ENCODE data around the gene DNAJC13. TPM values are rescaled to one million over a fixed set of nuclear protein-coding genes. Genes with fewer than 3 reads are reported as not detected.

DNAJC13 gene, protein sequence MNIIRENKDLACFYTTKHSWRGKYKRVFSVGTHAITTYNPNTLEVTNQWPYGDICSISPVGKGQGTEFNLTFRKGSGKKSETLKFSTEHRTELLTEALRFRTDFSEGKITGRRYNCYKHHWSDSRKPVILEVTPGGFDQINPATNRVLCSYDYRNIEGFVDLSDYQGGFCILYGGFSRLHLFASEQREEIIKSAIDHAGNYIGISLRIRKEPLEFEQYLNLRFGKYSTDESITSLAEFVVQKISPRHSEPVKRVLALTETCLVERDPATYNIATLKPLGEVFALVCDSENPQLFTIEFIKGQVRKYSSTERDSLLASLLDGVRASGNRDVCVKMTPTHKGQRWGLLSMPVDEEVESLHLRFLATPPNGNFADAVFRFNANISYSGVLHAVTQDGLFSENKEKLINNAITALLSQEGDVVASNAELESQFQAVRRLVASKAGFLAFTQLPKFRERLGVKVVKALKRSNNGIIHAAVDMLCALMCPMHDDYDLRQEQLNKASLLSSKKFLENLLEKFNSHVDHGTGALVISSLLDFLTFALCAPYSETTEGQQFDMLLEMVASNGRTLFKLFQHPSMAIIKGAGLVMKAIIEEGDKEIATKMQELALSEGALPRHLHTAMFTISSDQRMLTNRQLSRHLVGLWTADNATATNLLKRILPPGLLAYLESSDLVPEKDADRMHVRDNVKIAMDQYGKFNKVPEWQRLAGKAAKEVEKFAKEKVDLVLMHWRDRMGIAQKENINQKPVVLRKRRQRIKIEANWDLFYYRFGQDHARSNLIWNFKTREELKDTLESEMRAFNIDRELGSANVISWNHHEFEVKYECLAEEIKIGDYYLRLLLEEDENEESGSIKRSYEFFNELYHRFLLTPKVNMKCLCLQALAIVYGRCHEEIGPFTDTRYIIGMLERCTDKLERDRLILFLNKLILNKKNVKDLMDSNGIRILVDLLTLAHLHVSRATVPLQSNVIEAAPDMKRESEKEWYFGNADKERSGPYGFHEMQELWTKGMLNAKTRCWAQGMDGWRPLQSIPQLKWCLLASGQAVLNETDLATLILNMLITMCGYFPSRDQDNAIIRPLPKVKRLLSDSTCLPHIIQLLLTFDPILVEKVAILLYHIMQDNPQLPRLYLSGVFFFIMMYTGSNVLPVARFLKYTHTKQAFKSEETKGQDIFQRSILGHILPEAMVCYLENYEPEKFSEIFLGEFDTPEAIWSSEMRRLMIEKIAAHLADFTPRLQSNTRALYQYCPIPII (N-terminal part only)
- polyA plus RNA-seq (2011; rRNA removed) (27.7 and 29.8 TPM in 2 replicates), polyA plus RNA-seq (2017; fragmentation: RNase III; extraction: RNeasy Plus Mini Kit Qiagen cat#74134 plus additional on column Dnase treatment) (16.6 to 17.6 TPM (median 17.0 TPM) in 3 replicates), polyA minus RNA-seq (2011; rRNA and poly(A)+ RNA removed) (25.6 and 34.7 TPM in 2 replicates)
- polyA plus RNA-seq (2012; cell fraction: cytosol; rRNA removed), result 5.1 and 5.5 TPM in 2 replicates
- polyA plus RNA-seq (2012; cell fraction: nucleus; rRNA removed), result 4.9 and 7.0 TPM in 2 replicates

GRCh38 chr3:132416807-132417694 lies at the start of gene DNAJC13:
Gene DNAJC13, plus strand, starts transcription at chr3:132417502. Its CDS starts 17,049 bp downstream, at chr3:132434551.
- CTCF ChIA-PET, result no interaction called here
- Histone ChIP-seq H3K9me3 (no peaks in the 10 kb centered on the region), H3K4me1 (peaks cover 36% of the 10 kb centered on the region), H3K4me3 (peak within 1 kb of the TSS; percentile 83), H3K4me2 (peak within 1 kb of the TSS; percentile 96), H3K27ac (peak within 1 kb of the TSS; percentile 91 to 98)
- TF ChIP-seq ESRRA (IDR thresholded peaks at IDR 0.05; ENCODE audit: borderline replicate concordance, low read length), result no peak
- TF ChIP-seq ZFP36 (IDR thresholded peaks at IDR 0.05; ENCODE audit: borderline replicate concordance, partially characterized antibody), result no peak
- TF ChIP-seq JUN (IDR thresholded peaks at IDR 0.05), result peak in 1 of 2 experiments; percentile 76; a peak in 2 of 5 replicates
- peak; percentile 88 for TF ChIP-seq KDM5A (IDR thresholded peaks at IDR 0.05)
- TF ChIP-seq NPAS2 (CRISPR knock-in tag; IDR thresholded peaks at IDR 0.05; ENCODE audit: borderline replicate concordance), result no peak
- TF ChIP-seq CEBPB (IDR thresholded peaks at IDR 0.05), result no peak
- TF ChIP-seq POLR2A (IDR thresholded peaks at IDR 0.05; ENCODE audit: low read length), result peak; percentile 54
- peak; percentile 41; the same call in 1 of the 2 replicates for TF ChIP-seq PHF8 (IDR thresholded peaks at IDR 0.05; ENCODE audit: borderline replicate concordance, low read depth)
- peak; percentile 94 for TF ChIP-seq USF2 (IDR thresholded peaks at IDR 0.05)
- no peak for TF ChIP-seq TFCP2L1 (CRISPR knock-in tag; IDR thresholded peaks at IDR 0.05)
- POLR2A ChIA-PET, result interaction anchor here (0.8 to 1.0 kb wide), 3 partner anchors 20 to 242 kb away, joined by 3 to 4 read pairs (median 3); partner anchors contain the start of gene ACAD11
- FAIRE-seq (no peak), DNase-seq (ENCODE audit: low read depth in 1 of 2, low spot score in 1 of 2) (peak; percentile 72 to 89), ATAC-seq (peak; percentile 96)
- 4% methylated on average over 26 of the region's 63 CpGs for WGBS (ENCODE audit: missing lambda C conversion rate)

GRCh38 chr3:132368515-132368914 lies 48.8 kb upstream of the DNAJC13 start:
- WGBS (ENCODE audit: missing lambda C conversion rate), result 77% methylated on average over 2 of the region's 2 CpGs
- ChIA-PET POLR2A (no interaction called here), CTCF (interaction anchor here (1.6 to 3.2 kb wide), 5 partner anchors 11 to 31 kb away, joined by 5 to 11 read pairs (median 5); no protein-coding TSS in a partner anchor)
- H3K9me3 ChIP-seq, result no peaks in the 10 kb centered on the region
- ATAC-seq (no peak), DNase-seq (ENCODE audit: low read depth in 1 of 2, low spot score in 1 of 2) (no peak), FAIRE-seq (no peak)
- no peak overlapping the region for H3K27ac ChIP-seq
- H3K4me2 ChIP-seq, result no peak overlapping the region
- no peaks in the 10 kb centered on the region for H3K4me1 ChIP-seq
- no peak overlapping the region for H3K4me3 ChIP-seq
- no peak for TF ChIP-seq E2F6 (IDR thresholded peaks at IDR 0.05; ENCODE audit: borderline replicate concordance, low read depth)
- no peak for TF ChIP-seq POLR2A (IDR thresholded peaks at IDR 0.05; ENCODE audit: low read length)
- TF ChIP-seq ZFP36 (IDR thresholded peaks at IDR 0.05; ENCODE audit: borderline replicate concordance, partially characterized antibody), result no peak
- no peak for TF ChIP-seq ZNF302 (CRISPR knock-in tag; IDR thresholded peaks at IDR 0.05)
- no peak for TF ChIP-seq ELK1 (IDR thresholded peaks at IDR 0.05; ENCODE audit: low read depth, low read length)
- TF ChIP-seq FOSL2 (IDR thresholded peaks at IDR 0.05), result no peak
- no peak for TF ChIP-seq FOSL2 (CRISPR knock-in tag; IDR thresholded peaks at IDR 0.05)
- no peak for TF ChIP-seq MAZ (IDR thresholded peaks at IDR 0.05; ENCODE audit: borderline replicate concordance, low read depth, low read length)
- TF ChIP-seq ATOH8 (CRISPR knock-in tag; IDR thresholded peaks at IDR 0.05; ENCODE audit: low read depth), result no peak
- no peak for TF ChIP-seq USF2 (IDR thresholded peaks at IDR 0.05)
- TF ChIP-seq EP300 (IDR thresholded peaks at IDR 0.05), result no peak
- TF ChIP-seq, protein P1, sequence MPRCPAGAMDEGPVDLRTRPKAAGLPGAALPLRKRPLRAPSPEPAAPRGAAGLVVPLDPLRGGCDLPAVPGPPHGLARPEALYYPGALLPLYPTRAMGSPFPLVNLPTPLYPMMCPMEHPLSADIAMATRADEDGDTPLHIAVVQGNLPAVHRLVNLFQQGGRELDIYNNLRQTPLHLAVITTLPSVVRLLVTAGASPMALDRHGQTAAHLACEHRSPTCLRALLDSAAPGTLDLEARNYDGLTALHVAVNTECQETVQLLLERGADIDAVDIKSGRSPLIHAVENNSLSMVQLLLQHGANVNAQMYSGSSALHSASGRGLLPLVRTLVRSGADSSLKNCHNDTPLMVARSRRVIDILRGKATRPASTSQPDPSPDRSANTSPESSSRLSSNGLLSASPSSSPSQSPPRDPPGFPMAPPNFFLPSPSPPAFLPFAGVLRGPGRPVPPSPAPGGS (IDR thresholded peaks at IDR 0.05), result no peak
- no peak for TF ChIP-seq TFCP2L1 (CRISPR knock-in tag; IDR thresholded peaks at IDR 0.05)
- no peak for TF ChIP-seq JUN (IDR thresholded peaks at IDR 0.05)
- TF ChIP-seq, protein P2, sequence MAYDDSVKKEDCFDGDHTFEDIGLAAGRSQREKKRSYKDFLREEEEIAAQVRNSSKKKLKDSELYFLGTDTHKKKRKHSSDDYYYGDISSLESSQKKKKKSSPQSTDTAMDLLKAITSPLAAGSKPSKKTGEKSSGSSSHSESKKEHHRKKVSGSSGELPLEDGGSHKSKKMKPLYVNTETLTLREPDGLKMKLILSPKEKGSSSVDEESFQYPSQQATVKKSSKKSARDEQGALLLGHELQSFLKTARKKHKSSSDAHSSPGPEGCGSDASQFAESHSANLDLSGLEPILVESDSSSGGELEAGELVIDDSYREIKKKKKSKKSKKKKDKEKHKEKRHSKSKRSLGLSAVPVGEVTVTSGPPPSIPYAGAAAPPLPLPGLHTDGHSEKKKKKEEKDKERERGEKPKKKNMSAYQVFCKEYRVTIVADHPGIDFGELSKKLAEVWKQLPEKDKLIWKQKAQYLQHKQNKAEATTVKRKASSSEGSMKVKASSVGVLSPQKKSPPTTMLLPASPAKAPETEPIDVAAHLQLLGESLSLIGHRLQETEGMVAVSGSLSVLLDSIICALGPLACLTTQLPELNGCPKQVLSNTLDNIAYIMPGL (CRISPR knock-in tag; IDR thresholded peaks at IDR 0.05; ENCODE audit: borderline replicate concordance), result no peak
